Epithelial cell of esophagus (primary cell): ENCODE measurements around the gene LMO1.

Experiments used
- DNase-seq: peaks from one replicate; pipeline ENCODE4 v3.0.0; 2010; ENCODE audit warnings: low read depth
- H3K4me3 ChIP-seq: 2 replicates; pipeline ENCODE4 v1.5.1; 2011; ENCODE audit warnings: mild to moderate bottlenecking, low read length, control low read depth
- TF ChIP-seq, protein P1 (sequence below): IDR thresholded peaks from 2 replicates; pipeline ENCODE4 v1.5.1; 2011; ENCODE audit warnings: low read depth, mild to moderate bottlenecking, low read length, control low read depth, inconsistent platforms; ENCODE audit not compliant: insufficient read depth; ENCODE audit errors: missing control alignments

The LMO1 gene

DNA sequence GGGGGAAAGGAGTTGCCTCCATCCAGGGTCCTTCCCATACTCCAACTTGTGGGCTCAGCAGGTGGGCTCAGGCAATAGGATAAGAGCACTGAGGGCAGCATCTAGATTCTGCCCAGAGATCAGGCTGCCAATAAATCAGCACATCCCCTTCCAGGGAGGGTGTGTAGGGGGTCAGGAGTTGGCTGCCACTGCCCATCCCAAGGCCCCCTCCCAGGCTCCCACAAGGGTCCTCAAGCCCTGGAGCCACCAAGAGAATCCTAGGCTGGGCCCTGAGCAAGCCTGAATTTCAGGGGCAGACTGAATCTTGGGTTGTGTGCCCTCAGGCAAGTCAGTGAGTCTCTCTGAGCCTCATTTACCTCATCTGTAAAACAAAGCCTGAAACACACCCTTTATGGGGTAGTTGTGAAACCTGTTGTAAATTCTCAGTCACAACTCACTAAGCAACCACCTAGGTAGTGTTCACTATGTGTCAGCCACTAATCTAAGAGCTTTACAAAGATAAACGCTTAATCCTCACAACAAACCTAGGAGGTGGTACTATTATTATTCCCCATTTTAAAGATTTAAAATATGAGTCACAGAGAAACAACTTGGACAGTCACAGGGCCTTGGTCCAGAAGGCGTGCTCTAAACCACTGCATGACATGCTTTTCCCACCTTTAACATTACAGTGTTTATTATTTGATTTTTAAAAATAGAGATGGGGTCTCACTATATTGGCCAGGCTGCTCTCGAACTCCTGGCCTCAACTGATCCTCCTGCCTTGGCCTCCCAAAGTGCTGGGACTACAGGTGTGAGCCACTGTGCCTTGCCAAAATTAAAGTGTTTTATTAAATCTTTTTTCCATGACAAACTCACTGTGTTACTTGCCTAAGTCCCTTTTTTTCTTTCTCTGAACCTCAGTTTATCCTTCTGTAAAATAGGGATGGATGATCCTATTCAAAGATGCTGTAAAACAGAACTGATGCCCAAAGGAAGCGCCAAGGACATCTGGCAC is 36.2 kb downstream of the LMO1 start:
- peak; percentile 98 for DNase-seq
- no peak overlapping the region for H3K4me3 ChIP-seq
- TF ChIP-seq, protein P1, sequence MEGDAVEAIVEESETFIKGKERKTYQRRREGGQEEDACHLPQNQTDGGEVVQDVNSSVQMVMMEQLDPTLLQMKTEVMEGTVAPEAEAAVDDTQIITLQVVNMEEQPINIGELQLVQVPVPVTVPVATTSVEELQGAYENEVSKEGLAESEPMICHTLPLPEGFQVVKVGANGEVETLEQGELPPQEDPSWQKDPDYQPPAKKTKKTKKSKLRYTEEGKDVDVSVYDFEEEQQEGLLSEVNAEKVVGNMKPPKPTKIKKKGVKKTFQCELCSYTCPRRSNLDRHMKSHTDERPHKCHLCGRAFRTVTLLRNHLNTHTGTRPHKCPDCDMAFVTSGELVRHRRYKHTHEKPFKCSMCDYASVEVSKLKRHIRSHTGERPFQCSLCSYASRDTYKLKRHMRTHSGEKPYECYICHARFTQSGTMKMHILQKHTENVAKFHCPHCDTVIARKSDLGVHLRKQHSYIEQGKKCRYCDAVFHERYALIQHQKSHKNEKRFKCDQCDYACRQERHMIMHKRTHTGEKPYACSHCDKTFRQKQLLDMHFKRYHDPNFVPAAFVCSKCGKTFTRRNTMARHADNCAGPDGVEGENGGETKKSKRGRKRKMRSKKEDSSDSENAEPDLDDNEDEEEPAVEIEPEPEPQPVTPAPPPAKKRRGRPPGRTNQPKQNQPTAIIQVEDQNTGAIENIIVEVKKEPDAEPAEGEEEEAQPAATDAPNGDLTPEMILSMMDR = no peak

DNA sequence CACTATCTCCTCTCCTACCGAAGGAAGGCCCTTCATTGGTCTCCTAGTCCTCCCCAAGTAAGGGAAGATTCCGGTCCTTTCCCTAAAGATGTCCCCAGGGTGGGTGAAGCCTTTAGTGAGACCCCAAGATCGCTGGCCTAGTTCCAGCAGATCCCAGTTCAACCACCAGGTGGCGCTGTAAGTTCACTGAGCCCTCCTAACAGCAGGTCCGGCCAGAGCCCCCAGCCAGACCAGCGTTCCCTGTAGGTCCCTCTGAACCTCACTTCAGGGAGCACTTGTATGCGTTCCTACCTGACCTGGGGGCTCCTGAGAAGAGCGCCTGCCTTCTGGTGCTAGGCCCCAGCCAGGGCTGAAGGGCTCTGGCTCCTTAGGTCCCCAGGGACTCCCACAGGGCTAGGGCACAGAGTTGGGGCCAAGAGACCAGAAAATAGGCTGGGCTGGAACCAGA is 38.1 kb downstream of the LMO1 start:
- TF ChIP-seq, protein P1 = peak; percentile 91
- H3K4me3 ChIP-seq = no peak overlapping the region
- DNase-seq = peak; percentile 53

DNA sequence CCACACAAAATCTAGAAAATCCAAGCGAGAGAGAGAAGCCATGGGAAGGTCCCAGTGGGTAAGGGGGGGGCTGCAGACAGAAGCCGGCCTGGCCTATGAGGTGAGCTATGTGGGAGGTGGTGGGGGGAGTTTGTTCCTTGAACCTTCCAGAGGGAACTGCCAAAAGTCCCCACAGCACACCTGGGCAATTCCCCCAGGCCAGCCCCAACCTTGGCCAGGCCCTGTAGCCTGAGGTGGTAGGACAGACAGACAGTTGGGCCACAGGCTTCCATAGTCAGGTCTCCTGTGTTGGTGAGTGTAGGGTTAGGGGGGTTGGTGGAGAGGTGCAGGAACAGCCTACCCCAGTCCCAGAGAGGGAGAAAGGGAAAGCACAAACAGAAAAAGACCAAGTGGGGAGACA is 39.0 kb downstream of the LMO1 start:
- no peak overlapping the region for H3K4me3 ChIP-seq
- DNase-seq = no peak
- TF ChIP-seq, protein P1 = no peak

DNA sequence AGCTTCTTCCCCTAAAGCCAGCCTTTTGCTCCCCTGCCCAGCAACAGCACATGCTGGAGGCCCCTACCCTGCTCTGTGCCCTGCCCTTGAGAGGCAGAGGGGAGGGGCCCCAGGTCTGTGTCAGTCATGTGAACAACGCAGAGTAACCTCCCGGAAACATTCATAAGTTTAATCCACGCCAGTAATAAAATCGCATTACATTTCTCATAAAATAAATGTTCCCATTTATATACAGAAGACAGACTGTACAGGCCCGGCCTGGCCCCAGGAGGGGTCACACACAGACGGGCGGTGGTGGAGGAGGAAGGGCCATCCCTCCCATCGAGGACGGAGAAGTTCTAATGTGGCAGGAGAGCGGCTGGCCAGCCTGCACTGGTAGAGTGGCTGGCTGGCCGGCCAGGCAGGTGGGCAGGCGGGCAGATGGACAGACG is 39.5 kb downstream of the LMO1 start:
- no peak for DNase-seq
- H3K4me3 ChIP-seq = no peak overlapping the region
- TF ChIP-seq, protein P1 = no peak

DNA sequence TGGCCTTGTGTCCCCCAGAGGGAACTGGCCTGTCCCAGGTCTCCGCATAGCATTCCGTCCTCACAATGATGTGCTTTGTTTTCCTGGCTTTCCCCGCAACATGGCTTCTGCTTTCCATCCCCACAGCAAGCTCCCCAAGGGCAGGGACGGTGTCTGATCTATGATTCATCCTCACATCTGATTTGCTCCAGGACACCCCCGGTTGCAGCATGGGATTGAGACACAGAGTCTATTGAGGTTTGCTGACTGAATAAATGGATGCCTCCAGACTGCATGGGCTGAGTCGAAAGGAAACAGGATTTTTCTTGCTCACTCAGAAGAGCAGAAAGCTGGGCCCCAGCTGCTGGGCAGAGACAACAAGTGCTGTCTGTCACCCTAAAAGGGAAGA is 40.2 kb downstream of the LMO1 start:
- no peak overlapping the region for H3K4me3 ChIP-seq

DNA sequence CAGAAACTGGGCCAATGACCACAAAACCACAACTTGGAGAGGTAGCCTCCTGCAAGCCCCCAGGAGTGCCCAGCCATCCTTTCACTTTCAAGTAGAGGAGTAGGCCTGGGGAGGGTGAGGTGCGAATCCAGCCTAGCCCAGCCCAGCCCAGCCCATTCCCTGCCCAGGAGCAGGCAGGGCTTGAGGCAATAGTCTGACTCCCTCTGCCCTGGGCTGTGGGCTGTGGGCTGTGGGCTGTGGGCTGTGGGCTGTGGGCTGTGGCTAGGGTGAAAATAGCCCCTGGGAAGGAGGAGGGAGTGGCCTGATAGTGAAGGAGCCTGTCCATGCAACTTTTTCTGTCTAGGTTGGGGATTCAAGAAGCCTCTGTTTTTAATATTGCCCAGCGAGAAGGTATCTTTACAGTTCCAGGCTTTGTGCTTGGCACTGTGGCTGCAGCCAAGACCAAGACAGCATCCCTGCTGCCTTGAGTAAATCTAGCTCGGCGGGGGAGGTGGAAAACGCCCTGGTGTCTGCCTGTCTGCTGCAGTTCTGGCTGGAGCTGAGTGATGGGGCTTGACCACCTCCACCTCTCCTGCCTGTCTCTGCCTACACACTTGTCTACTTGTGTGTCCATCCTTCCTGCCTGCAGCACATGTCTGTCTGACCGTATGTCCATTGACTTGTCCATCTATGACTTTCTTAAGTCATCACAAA is 40.7 kb downstream of the LMO1 start:
- H3K4me3 ChIP-seq = no peak overlapping the region
- DNase-seq = no peak
- TF ChIP-seq, protein P1 = no peak

More for the DNA sequence above, 40.2 kb downstream of the LMO1 start:
- TF ChIP-seq, protein P1 = no peak
- DNase-seq = peak; percentile 64
